ENCODE results near the gene NOXO1. TPM values are rescaled to one million over a fixed set of nuclear protein-coding genes. Genes with fewer than 3 reads are reported as not detected.
A peak's percentile ranks its signal among the peaks of the same experiment; 100 is the strongest.

Gene NOXO1
- total RNA-seq, 1 donor from 2014 or later: 0.63 TPM

- peaks cover 21% of the 10 kb centered on the region for H3K27me3 Mint-ChIP-seq (ENCODE audit: low read depth)
- no peak for DNase-seq (ENCODE audit: low read depth, low spot score)
- H3K9me3 Mint-ChIP-seq: no peaks in the 10 kb centered on the region
- no peak overlapping the region for H3K27ac Mint-ChIP-seq (ENCODE audit: unreplicated experiment)
- no peak for TF ChIP-seq CTCF (conservative IDR thresholded peaks at IDR 0.05)
- peaks cover 7% of the 10 kb centered on the region for H3K4me1 Mint-ChIP-seq
- H3K4me3 Mint-ChIP-seq: peak overlapping the region; percentile 76
- H3K36me3 Mint-ChIP-seq (ENCODE audit: low read depth): no peaks in the 10 kb centered on the region
Measured at GRCh38 chr16:1929105-1929504, 52.2 kb downstream of the NOXO1 start.

Other genes starting within 250 kb of the NOXO1 start
- 35.0 and 38.0 TPM in 2 replicates for gene NME3, start 209.9 kb downstream of the NOXO1 start, total RNA-seq
- gene EME2, start 208.7 kb downstream of the NOXO1 start, total RNA-seq: 36.5 and 37.0 TPM in 2 replicates
- gene MRPS34, start 208.3 kb downstream of the NOXO1 start, total RNA-seq: 135 and 141 TPM in 2 replicates
- gene SPSB3, start 198.9 kb downstream of the NOXO1 start, total RNA-seq: 23.1 and 23.8 TPM in 2 replicates
- gene NUBP2, start 198.5 kb downstream of the NOXO1 start, total RNA-seq: 71.0 and 73.8 TPM in 2 replicates
- gene IGFALS, start 187.8 kb downstream of the NOXO1 start, total RNA-seq: 0.14 TPM in 1 of 2 replicates, not detected in the other
- gene HAGH, start 154.6 kb downstream of the NOXO1 start, total RNA-seq: 31.1 TPM in 2 replicates
- 27.2 and 28.0 TPM in 2 replicates for gene FAHD1, start 154.3 kb downstream of the NOXO1 start, total RNA-seq
- gene MEIOB, start 109.3 kb downstream of the NOXO1 start, total RNA-seq: not detected in 2 replicates
- not detected in 2 replicates for gene HS3ST6, start 63.1 kb downstream of the NOXO1 start, total RNA-seq
- 29.8 and 30.5 TPM in 2 replicates for gene MSRB1, start 38.3 kb downstream of the NOXO1 start, total RNA-seq
- not detected in 2 replicates for gene RPL3L, start 26.8 kb downstream of the NOXO1 start, total RNA-seq
- gene NDUFB10, start 21.9 kb downstream of the NOXO1 start, total RNA-seq: 128 TPM in 2 replicates
- gene RPS2, start 16.6 kb downstream of the NOXO1 start, total RNA-seq: 3,479 and 3,508 TPM in 2 replicates
- not detected in 2 replicates for gene RNF151, start 14.6 kb downstream of the NOXO1 start, total RNA-seq
- gene TBL3, start 9.4 kb downstream of the NOXO1 start, total RNA-seq: 39.5 and 39.6 TPM in 2 replicates
- gene GFER, start 2.7 kb upstream of the NOXO1 start, total RNA-seq: 42.5 and 43.3 TPM in 2 replicates
- 2.1 and 2.2 TPM in 2 replicates for gene SYNGR3, start 8.5 kb upstream of the NOXO1 start, total RNA-seq
- 55.7 and 62.5 TPM in 2 replicates for gene ZNF598, start 28.4 kb upstream of the NOXO1 start, total RNA-seq
- gene NPW, start 38.3 kb upstream of the NOXO1 start, total RNA-seq: 0.82 and 1.3 TPM in 2 replicates
- 7.6 and 8.1 TPM in 2 replicates for gene NHERF2, start 45.4 kb upstream of the NOXO1 start, total RNA-seq
- 50.7 and 51.9 TPM in 2 replicates for gene NTHL1, start 66.4 kb upstream of the NOXO1 start, total RNA-seq
- 175 and 180 TPM in 2 replicates for gene TSC2, start 66.5 kb upstream of the NOXO1 start, total RNA-seq
- 108 and 115 TPM in 2 replicates for gene PKD1, start 154.4 kb upstream of the NOXO1 start, total RNA-seq
- 0.64 and 0.98 TPM in 2 replicates for gene RAB26, start 167.2 kb upstream of the NOXO1 start, total RNA-seq
- 82.2 and 85.5 TPM in 2 replicates for gene TRAF7, start 174.3 kb upstream of the NOXO1 start, total RNA-seq
- gene CASKIN1, start 215.1 kb upstream of the NOXO1 start, total RNA-seq: 18.9 and 20.2 TPM in 2 replicates
- gene MLST8, start 224.0 kb upstream of the NOXO1 start, total RNA-seq: 68.1 and 69.2 TPM in 2 replicates
- 31.2 and 32.0 TPM in 2 replicates for gene BRICD5, start 229.4 kb upstream of the NOXO1 start, total RNA-seq
- 47.3 and 50.2 TPM in 2 replicates for gene PGP, start 233.4 kb upstream of the NOXO1 start, total RNA-seq
- 37.5 and 38.9 TPM in 2 replicates for gene E4F1, start 242.1 kb upstream of the NOXO1 start, total RNA-seq

Data from neural crest cell (in vitro differentiated cells).